OCI-LY1 (cell line): ENCODE results near the gene SLC25A31.

ENCODE experiments used
- EZH2 ChIP-seq: fragments of 200-600 bp; sonication (generic), shearing (Covaris generic); IDR thresholded peaks from 2 replicates; pipeline ENCODE4 v1.8.0; 2017; ENCODE audit warnings: borderline replicate concordance, mixed run types, mild to moderate bottlenecking, antibody characterized with exemption, low read length, moderate library complexity, mixed read lengths
- TF ChIP-seq, protein P1 (sequence below): fragments of 200-600 bp; sonication (generic), shearing (Covaris generic); IDR thresholded peaks from 2 replicates; pipeline ENCODE4 v1.5.1; 2017; ENCODE audit warnings: mild to moderate bottlenecking, antibody characterized with exemption, low read length, moderate library complexity, mixed read lengths

DNA sequence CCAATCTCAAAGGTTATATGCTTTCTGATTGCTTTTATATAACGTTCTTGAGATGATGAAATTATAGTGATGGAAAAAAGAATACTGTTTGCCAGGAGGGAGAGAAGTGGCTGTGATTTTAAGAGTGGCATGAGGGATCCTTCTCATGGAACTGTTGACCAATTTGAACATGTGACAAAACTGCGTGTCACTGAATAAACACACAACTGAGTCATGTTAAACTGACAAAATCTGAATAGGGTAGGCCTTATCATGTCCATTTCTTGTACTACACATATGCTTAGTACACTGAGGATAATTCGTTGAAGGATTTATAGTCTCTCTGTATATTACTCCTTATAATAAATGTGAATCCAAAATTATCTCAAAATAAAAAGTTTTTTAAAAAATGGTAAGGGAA lies 29.7 kb downstream of the SLC25A31 start:
- TF ChIP-seq, protein P1, sequence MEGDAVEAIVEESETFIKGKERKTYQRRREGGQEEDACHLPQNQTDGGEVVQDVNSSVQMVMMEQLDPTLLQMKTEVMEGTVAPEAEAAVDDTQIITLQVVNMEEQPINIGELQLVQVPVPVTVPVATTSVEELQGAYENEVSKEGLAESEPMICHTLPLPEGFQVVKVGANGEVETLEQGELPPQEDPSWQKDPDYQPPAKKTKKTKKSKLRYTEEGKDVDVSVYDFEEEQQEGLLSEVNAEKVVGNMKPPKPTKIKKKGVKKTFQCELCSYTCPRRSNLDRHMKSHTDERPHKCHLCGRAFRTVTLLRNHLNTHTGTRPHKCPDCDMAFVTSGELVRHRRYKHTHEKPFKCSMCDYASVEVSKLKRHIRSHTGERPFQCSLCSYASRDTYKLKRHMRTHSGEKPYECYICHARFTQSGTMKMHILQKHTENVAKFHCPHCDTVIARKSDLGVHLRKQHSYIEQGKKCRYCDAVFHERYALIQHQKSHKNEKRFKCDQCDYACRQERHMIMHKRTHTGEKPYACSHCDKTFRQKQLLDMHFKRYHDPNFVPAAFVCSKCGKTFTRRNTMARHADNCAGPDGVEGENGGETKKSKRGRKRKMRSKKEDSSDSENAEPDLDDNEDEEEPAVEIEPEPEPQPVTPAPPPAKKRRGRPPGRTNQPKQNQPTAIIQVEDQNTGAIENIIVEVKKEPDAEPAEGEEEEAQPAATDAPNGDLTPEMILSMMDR, result no peak
- TF ChIP-seq EZH2, result no peak
